Jurkat, Clone E6-1 (cell line): ENCODE measurements around the gene OLAH.

Experiments used
- DNase-seq: peaks from one replicate; pipeline ENCODE4 v3.0.0-alpha.2; 2011; ENCODE audit warnings: low read depth, low spot score
- H3K4me3 ChIP-seq: 2 replicates; pipeline ENCODE4 v1.5.1; 2011; ENCODE audit warnings: mild to moderate bottlenecking, low read length, control low read depth, moderate library complexity

The OLAH gene

DNA sequence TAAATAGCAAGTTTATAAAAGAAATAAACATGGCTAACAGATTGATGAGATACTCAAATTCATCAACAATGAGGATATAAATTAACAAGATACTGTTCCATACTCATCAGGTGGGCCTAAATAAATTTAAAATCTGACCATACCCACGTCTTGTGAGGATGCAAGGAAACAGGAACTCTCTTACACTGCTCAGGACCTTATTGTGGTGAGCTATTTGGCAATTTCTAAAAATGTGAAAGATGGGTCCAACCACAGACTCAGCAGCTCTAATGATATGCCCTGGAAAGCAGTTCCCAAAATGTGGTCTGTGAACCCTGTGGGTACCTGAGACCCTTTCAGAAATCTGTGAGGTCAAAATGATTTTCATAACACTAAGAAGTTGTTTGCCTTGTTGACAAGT, 74.9 kb downstream of the OLAH start:
- no peak for DNase-seq

DNA sequence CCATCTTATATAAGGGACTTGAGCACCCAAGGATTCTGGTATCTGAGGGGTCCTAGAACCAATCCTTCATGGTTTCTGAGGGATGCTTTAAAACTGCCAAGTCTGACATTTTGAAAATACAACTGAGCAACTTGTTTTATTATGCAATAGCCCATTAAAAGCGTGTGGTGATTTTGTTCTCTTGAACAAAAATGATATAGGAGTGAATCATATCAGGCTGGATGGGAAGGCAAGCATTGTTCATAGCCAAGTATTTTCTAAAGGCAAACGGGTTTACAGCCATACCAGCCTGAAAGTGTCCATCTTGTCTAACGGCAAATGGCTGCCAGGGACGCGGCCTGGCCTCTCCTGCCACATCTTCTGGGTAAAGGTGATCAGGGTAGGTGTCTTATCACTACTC, 76.8 kb downstream of the OLAH start:
- DNase-seq: no peak
- H3K4me3 ChIP-seq: no peak overlapping the region

More for the DNA sequence above, 74.9 kb downstream of the OLAH start:
- H3K4me3 ChIP-seq: no peak overlapping the region

DNA sequence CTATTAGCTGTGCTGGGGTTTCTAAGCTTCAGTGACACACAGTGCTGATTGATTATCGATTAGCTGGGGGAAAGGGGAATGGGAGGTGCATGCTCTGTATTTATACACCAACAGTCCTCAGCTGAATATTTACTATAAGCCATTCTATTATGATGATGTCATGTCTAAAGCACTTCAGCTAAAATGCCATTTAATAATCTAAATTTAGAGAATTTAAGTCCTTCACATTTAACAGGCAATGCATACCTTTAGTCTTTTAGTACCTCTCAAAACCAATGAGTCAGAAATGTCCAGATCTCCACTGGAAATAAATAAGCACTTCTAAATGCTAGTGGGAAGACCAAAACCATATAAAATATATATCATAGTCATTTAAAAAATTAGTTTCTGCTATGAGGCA, 78.0 kb downstream of the OLAH start:
- H3K4me3 ChIP-seq: no peak overlapping the region
- DNase-seq: no peak

DNA sequence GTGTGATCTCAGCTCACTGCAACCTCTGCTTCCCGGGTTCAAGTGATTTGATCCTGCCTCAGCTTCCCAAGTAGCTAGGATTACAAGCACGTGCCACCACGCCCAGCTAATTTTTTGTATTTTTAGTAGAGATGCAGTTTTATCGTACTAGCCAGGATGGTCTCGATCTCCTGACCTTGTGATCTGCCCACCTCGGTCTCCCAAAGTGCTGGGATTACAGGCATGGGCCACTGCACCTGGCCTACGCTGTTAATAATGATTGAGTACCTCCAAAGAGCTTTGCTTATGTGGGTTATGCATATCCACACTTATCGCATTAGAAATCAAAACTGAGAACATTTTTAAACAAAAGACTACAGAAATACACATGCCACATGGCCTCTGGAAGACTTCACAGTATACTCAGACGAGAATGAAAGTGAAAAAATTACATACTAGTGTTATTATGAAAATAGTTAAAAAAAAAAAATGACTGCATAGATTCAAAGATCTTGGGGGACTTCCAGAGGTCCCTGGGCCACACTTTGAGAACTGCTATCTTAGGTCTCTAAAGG, 78.8 kb downstream of the OLAH start:
- no peak overlapping the region for H3K4me3 ChIP-seq
- no peak for DNase-seq
